ENCODE measurements around the gene CCBE1. TPM values are rescaled to one million over a fixed set of nuclear protein-coding genes. Genes with fewer than 3 reads are reported as not detected.

CCBE1 gene
- total and polyA plus RNA-seq, 9 of the 15 experiments (the other 6 are each of a cell fraction or from before 2014, with no cell fraction given): 0.20 TPM; not detected in 8

GRCh38 chr18:59555995-59556659, 141.1 kb downstream of the CCBE1 start:
- no peak overlapping the region for H3K27ac ChIP-seq (ENCODE audit: extremely low read depth, low read depth, low read length)
- FAIRE-seq (no peak), DNase-seq (ENCODE audit: extremely low read depth in 1 of 4, low spot score in 3 of 4) (no peak), ATAC-seq (no peak)
- H3K27me3 ChIP-seq (ENCODE audit: control insufficient read depth in 2 of 2, insufficient read depth in 2 of 2, low read length in 2 of 2): peaks cover 0 to 9% of the 10 kb centered on the region in 2 experiments; a peak in 1 of 5 replicates
- whole genome bisulfite sequencing (ENCODE audit: insufficient coverage, low coverage, missing lambda C conversion rate): 2% methylated on average over 7 of the region's 7 CpGs
- no peaks in the 10 kb centered on the region for H3K79me2 ChIP-seq (ENCODE audit: control insufficient read depth, insufficient read depth, low read length)
- ChIA-PET CTCF (ENCODE audit: low intra/inter-chr PET ratio) (no interaction called here), POLR2A (no interaction called here)
- H3K9ac ChIP-seq (ENCODE audit: insufficient read depth in 1 of 2, low read depth in 2 of 2, low read length in 2 of 2): no peak overlapping the region
- in situ Hi-C loops (cut with MboI) (no loop called here), intact Hi-C loops (cut with micrococcal nuclease) (no loop called here)
- no peak overlapping the region for H3K4me2 ChIP-seq (ENCODE audit: insufficient read depth, low read length)
- TF ChIP-seq KLF6 (CRISPR knock-in tag; IDR thresholded peaks at IDR 0.05; ENCODE audit: borderline replicate concordance) (no peak), SLC30A9 (CRISPR knock-in tag; IDR thresholded peaks at IDR 0.05) (no peak), TCFL5 (CRISPR knock-in tag; conservative IDR thresholded peaks at IDR 0.05) (no peak), CREB1 (IDR thresholded peaks at IDR 0.05) (no peak), CREB1 (CRISPR knock-in tag; IDR thresholded peaks at IDR 0.05) (no peak), HOMEZ (CRISPR knock-in tag; IDR thresholded peaks at IDR 0.05) (no peak), NCOA1 (IDR thresholded peaks at IDR 0.05; ENCODE audit: low read depth) (no peak), DDX20 (tag; IDR thresholded peaks at IDR 0.05; ENCODE audit: low read depth) (no peak), CBX3 (IDR thresholded peaks at IDR 0.05; ENCODE audit: borderline replicate concordance in 1 of 2, low read length in 2 of 2) (no peak), HMGN3 (IDR thresholded peaks at IDR 0.05; ENCODE audit: borderline replicate concordance, extremely low read depth, insufficient read length, low read depth, low read length) (no peak), CLOCK (CRISPR knock-in tag; IDR thresholded peaks at IDR 0.05; ENCODE audit: borderline replicate concordance) (no peak), CCAR2 (IDR thresholded peaks at IDR 0.05; ENCODE audit: low read depth, low read length) (no peak), MAFF (IDR thresholded peaks at IDR 0.05; ENCODE audit: low read length) (no peak)
- H3K4me3 ChIP-seq: no peak overlapping the region
- no peaks in the 10 kb centered on the region for H4K20me1 ChIP-seq (replicated peaks; ENCODE audit: control insufficient read depth, insufficient read depth, low read length)
- H3K9me1 ChIP-seq (ENCODE audit: control insufficient read depth, insufficient read depth, low read length): no peaks in the 10 kb centered on the region
- no peaks in the 10 kb centered on the region for H3K36me3 ChIP-seq (ENCODE audit: control insufficient read depth, insufficient read depth, low read length)
- no peaks in the 10 kb centered on the region for H3K9me3 ChIP-seq (replicated peaks; ENCODE audit: control insufficient read depth, insufficient read depth, low read depth, low read length)
- no peak overlapping the region for H2AFZ ChIP-seq (ENCODE audit: low read depth, low read length)
- no TSS peak for BruUV-seq (replicated peaks)
- H3K4me1 ChIP-seq (replicated peaks in 1 of 2; ENCODE audit: control insufficient read depth in 2 of 2, insufficient read depth in 2 of 2, low read length in 2 of 2): no peaks in the 10 kb centered on the region
